Measurements from ENCODE around the gene CYP4B1. TPM values are rescaled to one million over a fixed set of nuclear protein-coding genes. Genes with fewer than 3 reads are reported as not detected.
"Not testable (repeated sequence)": the region's sequence is repeated elsewhere in the genome, so short reads cannot be mapped to it uniquely, and the experiment has no call there.

Gene CYP4B1
- total RNA-seq, 1 experiment from 2014 or later, result not detected

DNA sequence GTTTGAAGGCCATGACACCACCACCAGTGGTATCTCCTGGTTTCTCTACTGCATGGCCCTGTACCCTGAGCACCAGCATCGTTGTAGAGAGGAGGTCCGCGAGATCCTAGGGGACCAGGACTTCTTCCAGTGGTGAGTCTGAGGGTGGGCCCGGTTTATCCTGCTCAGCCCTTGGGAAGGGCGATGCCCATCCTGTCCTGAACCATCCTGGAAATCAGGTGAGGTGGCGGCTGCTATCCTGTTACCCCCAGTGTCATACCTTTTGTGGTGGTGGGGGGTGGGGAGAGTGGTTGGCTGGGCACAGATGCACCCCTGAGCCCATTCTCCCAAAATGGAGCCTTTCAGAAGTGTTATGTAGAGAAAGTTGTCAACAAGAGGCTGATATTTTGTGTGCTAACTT is 16.3 kb downstream of the CYP4B1 start:
- DNase-seq (ENCODE audit: low spot score), result no peak

GRCh38 chr1:46816930-46817329 is 18.1 kb downstream of the CYP4B1 start:
- no peak for DNase-seq (ENCODE audit: low spot score)

GRCh38 chr1:46817814-46818213 is 19.0 kb downstream of the CYP4B1 start:
- DNase-seq (ENCODE audit: low spot score), result no peak

- DNase-seq (ENCODE audit: low spot score), result peak; percentile 2
Measured at GRCh38 chr1:46818591-46818990, 19.7 kb downstream of the CYP4B1 start.

DNA sequence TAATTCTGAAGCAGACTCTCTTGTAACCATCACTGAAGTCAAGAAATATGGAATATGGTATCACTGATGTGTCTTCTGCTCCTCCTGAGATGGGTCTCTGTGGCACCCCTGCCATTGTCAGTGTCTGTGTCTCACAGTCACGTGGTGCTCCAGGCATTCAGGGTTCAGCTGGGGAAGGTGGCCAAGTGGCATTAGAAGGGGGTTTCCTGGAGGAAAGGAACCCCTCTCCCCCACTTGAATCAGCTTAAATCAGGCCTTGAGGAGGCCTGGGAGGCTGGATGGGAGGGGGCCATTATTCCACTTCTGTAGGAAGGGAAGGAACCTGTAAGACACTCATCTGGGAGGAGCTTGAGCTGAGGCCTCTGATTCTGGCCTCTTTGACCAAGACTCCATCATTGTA is 20.5 kb downstream of the CYP4B1 start:
- no peak for DNase-seq (ENCODE audit: low spot score)

DNA sequence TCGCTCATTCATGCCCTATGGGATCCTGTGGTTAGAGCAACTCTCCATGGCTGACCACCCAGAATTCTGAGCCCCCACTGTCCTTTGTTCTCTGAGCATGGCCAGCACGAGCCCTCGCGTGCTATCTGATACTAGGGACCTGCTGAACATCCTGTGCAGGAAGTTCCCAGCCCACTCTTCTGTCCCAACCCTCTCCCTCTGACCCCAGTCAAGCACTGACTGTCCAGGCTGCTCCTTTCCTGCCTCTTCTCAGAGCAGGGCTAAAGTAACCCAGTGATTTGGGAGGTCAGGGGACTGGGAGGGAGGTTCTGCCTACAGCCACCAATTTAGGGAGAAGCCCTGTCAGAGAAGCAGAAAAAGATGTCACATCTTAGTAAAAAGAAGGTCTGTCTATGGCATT is 21.2 kb downstream of the CYP4B1 start:
- no peak for DNase-seq (ENCODE audit: low spot score)

GRCh38 chr1:46820560-46821060 is 21.8 kb downstream of the CYP4B1 start:
- peak; percentile 3 for DNase-seq (ENCODE audit: low spot score)

DNA sequence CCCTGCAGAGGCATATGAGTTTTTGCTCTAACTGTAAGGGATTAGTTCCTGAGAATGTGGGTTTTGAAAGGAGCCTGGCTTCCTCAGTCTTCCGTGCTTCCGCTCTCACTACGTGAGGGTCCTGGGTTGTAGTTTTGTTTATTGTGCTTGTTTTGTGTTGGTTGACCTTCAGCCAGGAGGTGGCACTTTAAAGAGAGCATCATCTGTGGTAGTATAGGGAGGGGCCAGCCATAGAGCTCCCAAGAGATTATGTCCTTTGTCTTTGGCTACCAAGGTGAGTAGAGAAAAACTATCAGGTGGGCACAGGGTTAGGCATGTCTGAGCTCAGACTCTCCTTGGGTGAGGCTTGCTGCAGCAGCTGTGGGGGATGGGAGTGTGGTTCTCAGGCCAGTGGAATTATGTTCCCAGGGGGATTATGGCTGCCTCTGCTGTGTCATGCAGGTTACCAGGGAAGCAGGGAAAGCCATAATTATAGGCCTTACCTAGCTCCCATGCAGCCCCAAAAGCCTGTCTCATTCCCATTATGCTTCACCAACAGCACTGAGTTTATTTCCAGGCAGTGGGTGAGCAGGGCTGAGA is 23.5 kb downstream of the CYP4B1 start:
- DNase-seq (ENCODE audit: low spot score), result peak; percentile 1

DNA sequence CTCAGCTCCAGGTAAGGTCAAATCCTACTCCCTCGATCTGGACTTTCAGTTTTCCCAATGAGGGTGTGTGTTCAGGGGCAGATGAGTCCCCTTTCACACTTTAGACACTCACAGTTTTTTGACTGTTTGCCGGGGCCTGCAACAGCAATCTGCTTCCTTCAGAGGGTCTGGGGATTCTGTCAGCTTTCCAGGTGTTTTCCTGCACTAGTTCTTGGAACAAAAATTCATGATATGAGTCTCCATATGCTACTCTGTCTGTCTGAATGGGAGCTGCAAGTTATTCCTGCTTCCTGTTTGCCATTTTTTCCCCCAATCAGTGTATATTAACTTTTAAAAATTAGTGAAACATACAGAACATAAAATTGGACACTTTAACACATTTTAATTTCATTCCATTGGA is 24.3 kb downstream of the CYP4B1 start:
- no peak for DNase-seq (ENCODE audit: low spot score)

- not testable (repeated sequence) for DNase-seq (ENCODE audit: low spot score)
Measured at GRCh38 chr1:46826892-46827291, 28.0 kb downstream of the CYP4B1 start.

DNA sequence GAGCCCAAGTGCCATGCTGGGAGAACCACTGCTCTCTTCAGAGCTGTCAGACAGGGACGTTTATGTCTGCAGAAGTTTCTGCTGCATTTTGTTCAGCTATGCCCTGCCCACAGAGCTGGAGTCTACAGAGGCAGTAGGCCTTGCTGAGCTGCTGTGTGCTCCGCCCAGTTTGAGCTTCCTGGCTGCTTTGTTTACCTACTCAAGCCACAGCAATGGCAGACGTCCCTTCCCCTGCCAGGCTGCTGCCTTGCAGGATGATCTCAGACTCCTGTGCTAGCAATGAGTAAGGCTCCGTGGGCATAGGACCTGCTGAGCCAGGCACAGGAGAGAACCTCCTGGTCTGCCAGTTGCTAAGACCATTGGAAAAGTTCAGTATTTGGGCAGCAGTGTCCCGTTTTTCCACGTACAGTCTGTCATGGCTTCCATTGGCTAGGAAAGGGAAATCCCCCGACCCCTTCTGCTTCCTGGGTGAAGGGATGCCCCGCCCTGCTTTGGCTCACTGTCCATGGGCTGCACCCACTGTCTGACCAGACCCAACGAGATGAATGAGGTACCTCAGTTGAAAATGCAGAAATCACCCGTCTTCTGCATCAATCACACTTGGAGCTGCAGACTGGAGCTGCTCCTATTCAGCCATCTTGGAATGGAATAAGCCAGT is 31.9 kb downstream of the CYP4B1 start:
- no peak for DNase-seq (ENCODE audit: low spot score)

GRCh38 chr1:46835469-46835868 is 36.6 kb downstream of the CYP4B1 start:
- DNase-seq (ENCODE audit: low spot score), result not testable (repeated sequence)

GRCh38 chr1:46846386-46846785 is 47.5 kb downstream of the CYP4B1 start:
- not testable (repeated sequence) for DNase-seq (ENCODE audit: low spot score)

DNA sequence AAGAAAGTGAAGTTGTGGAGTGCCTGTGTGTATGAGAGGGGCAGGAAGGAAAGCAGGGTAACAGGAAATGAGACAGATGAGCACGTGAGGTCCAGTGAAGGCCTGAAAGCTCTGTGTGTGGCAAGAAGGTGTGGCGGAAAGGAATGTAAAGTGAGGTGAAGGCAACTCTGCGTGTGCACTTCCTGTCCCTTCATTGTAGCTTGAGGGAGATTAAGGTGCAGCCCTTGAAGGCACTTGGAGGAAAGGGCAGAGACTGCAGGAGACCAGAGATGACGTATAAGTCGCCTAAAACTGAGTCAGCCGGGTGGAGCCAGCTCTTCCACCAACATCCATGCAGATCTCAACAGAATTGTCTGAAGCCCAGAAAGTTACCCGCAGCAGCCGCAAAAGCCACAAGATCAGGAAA is 58.8 kb downstream of the CYP4B1 start:
- DNase-seq (ENCODE audit: low spot score), result peak; percentile 23

DNA sequence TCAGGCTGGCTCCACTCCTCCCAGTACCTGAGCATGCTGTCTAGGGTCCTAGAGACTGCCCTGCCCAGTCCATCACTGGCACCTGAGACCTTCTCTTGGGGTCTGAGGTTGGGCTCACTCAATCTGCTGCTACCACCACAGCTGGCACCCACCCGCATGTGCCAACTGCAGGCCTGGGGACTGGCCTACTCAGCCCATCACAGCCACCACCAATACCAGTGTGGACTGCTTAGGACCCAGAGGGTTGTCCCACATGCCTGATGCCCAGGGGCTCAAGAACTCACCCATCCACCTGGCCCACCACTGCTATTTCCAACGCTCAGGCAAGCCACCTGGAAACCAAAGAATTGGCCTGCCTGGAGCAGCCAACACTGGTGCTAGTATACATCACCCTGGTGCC is 63.5 kb downstream of the CYP4B1 start:
- DNase-seq (ENCODE audit: low spot score), result no peak

Other genes starting within 250 kb of the CYP4B1 start
- gene KNCN, start 247.4 kb upstream of the CYP4B1 start, total RNA-seq (2014; rRNA removed; shearing (Covaris generic)), result not detected in 2 replicates
- gene MKNK1, start 194.8 kb upstream of the CYP4B1 start, total RNA-seq (2014; rRNA removed; shearing (Covaris generic)), result 21.8 and 23.2 TPM in 2 replicates
- gene MOB3C, start 182.2 kb upstream of the CYP4B1 start, total RNA-seq (2014; rRNA removed; shearing (Covaris generic)), result 4.3 and 6.6 TPM in 2 replicates
- gene ATPAF1, start 130.7 kb upstream of the CYP4B1 start, total RNA-seq (2014; rRNA removed; shearing (Covaris generic)), result 73.0 and 82.3 TPM in 2 replicates
- not detected in 2 replicates for gene TEX38, start 127.2 kb upstream of the CYP4B1 start, total RNA-seq (2014; rRNA removed; shearing (Covaris generic))
- 54.2 and 76.6 TPM in 2 replicates for gene EFCAB14, start 79.9 kb upstream of the CYP4B1 start, total RNA-seq (2014; rRNA removed; shearing (Covaris generic))
- not detected in 2 replicates for gene CYP4A11, start 142.4 kb downstream of the CYP4B1 start, total RNA-seq (2014; rRNA removed; shearing (Covaris generic))
- 0.17 TPM in 1 of 2 replicates, not detected in the other for gene CYP4X1, start 224.6 kb downstream of the CYP4B1 start, total RNA-seq (2014; rRNA removed; shearing (Covaris generic))

Data from H4 (cell line).